ENCODE measurements around the gene MTX3. TPM values are rescaled to one million over a fixed set of nuclear protein-coding genes. Genes with fewer than 3 reads are reported as not detected.

Gene MTX3
- total RNA-seq, 1 experiment from 2014 or later: 28.8 TPM

GRCh38 chr5:79966448-79966847, 24.6 kb downstream of the MTX3 start:
- Histone ChIP-seq H3K4me3 (no peak overlapping the region), H3K4me1 (no peaks in the 10 kb centered on the region; the same call in 1 of the 2 replicates), H3K36me3 (no peaks in the 10 kb centered on the region), H3K27me3 (0 out of 2 replicates have a peak, but pooled peaks cover 4% of the 10 kb centered on the region), H3K9me3 (replicated peaks) (no peaks in the 10 kb centered on the region), H3K27ac (no peak overlapping the region)
- DNase-seq: no peak

- Histone ChIP-seq H3K36me3 (no peaks in the 10 kb centered on the region), H3K27me3 (0 out of 2 replicates have a peak, but pooled peaks cover 4% of the 10 kb centered on the region), H3K27ac (no peak overlapping the region), H3K4me1 (no peaks in the 10 kb centered on the region; the same call in 1 of the 2 replicates), H3K4me3 (no peak overlapping the region), H3K9me3 (replicated peaks) (0 out of 2 replicates have a peak, but pooled peaks cover 2% of the 10 kb centered on the region)
- DNase-seq: no peak
Observed at GRCh38 chr5:79964136-79964535, 26.9 kb downstream of the MTX3 start.

- H3K27me3 ChIP-seq: 0 out of 2 replicates have a peak, but pooled peaks cover 4% of the 10 kb centered on the region
Observed at GRCh38 chr5:79963261-79964061, 27.6 kb downstream of the MTX3 start.

GRCh38 chr5:79962575-79963222, 28.4 kb downstream of the MTX3 start:
- DNase-seq: peak; percentile 17 to 20

More at GRCh38 chr5:79963261-79964061, 27.6 kb downstream of the MTX3 start:
- Histone ChIP-seq H3K9me3 (replicated peaks) (0 out of 2 replicates have a peak, but pooled peaks cover 2% of the 10 kb centered on the region), H3K36me3 (no peaks in the 10 kb centered on the region), H3K27ac (no peak overlapping the region), H3K4me1 (no peaks in the 10 kb centered on the region; the same call in 1 of the 2 replicates), H3K4me3 (no peak overlapping the region)
- no peak for DNase-seq

GRCh38 chr5:79961716-79962574, 29.1 kb downstream of the MTX3 start:
- Histone ChIP-seq H3K27ac (no peak overlapping the region), H3K4me1 (no peaks in the 10 kb centered on the region; the same call in 1 of the 2 replicates), H3K4me3 (no peak overlapping the region), H3K27me3 (no peaks in the 10 kb centered on the region), H3K36me3 (no peaks in the 10 kb centered on the region), H3K9me3 (replicated peaks) (0 out of 2 replicates have a peak, but pooled peaks cover 2% of the 10 kb centered on the region)
- DNase-seq: no peak

More at GRCh38 chr5:79962575-79963222, 28.4 kb downstream of the MTX3 start:
- Histone ChIP-seq H3K9me3 (replicated peaks) (0 out of 2 replicates have a peak, but pooled peaks cover 2% of the 10 kb centered on the region), H3K36me3 (no peaks in the 10 kb centered on the region), H3K4me3 (no peak overlapping the region), H3K27me3 (0 out of 2 replicates have a peak, but pooled peaks cover 3% of the 10 kb centered on the region), H3K27ac (no peak overlapping the region), H3K4me1 (no peaks in the 10 kb centered on the region; the same call in 1 of the 2 replicates)

GRCh38 chr5:79959407-79959806, 31.7 kb downstream of the MTX3 start:
- no peak for DNase-seq
- no peaks in the 10 kb centered on the region for H3K36me3 ChIP-seq
- H3K27me3 ChIP-seq: no peaks in the 10 kb centered on the region
- no peak overlapping the region for H3K27ac ChIP-seq
- peaks cover 7% of the 10 kb centered on the region for H3K4me1 ChIP-seq
- 0 out of 2 replicates have a peak, but pooled peaks cover 2% of the 10 kb centered on the region for H3K9me3 ChIP-seq (replicated peaks)
- no peak overlapping the region for H3K4me3 ChIP-seq

GRCh38 chr5:79955941-79956670, 35.0 kb downstream of the MTX3 start:
- DNase-seq: peak in 1 of 2 experiments; percentile 13

GRCh38 chr5:79955356-79955895, 35.6 kb downstream of the MTX3 start:
- DNase-seq: no peak
- Histone ChIP-seq H3K9me3 (replicated peaks) (0 out of 2 replicates have a peak, but pooled peaks cover 2% of the 10 kb centered on the region), H3K27ac (no peak overlapping the region), H3K4me1 (peaks cover 7% of the 10 kb centered on the region), H3K27me3 (no peaks in the 10 kb centered on the region), H3K36me3 (no peaks in the 10 kb centered on the region), H3K4me3 (no peak overlapping the region)

More at GRCh38 chr5:79955941-79956670, 35.0 kb downstream of the MTX3 start:
- H3K27me3 ChIP-seq: no peaks in the 10 kb centered on the region
- 0 out of 2 replicates have a peak, but pooled peaks cover 2% of the 10 kb centered on the region for H3K9me3 ChIP-seq (replicated peaks)
- no peaks in the 10 kb centered on the region for H3K36me3 ChIP-seq
- H3K4me1 ChIP-seq: peaks cover 7% of the 10 kb centered on the region
- no peak overlapping the region for H3K4me3 ChIP-seq
- no peak overlapping the region for H3K27ac ChIP-seq

- DNase-seq: no peak
- Histone ChIP-seq H3K27me3 (no peaks in the 10 kb centered on the region), H3K4me3 (no peak overlapping the region), H3K36me3 (no peaks in the 10 kb centered on the region), H3K27ac (no peak overlapping the region), H3K4me1 (peaks cover 7% of the 10 kb centered on the region), H3K9me3 (replicated peaks) (0 out of 2 replicates have a peak, but pooled peaks cover 2% of the 10 kb centered on the region)
Observed at GRCh38 chr5:79954620-79955019, 36.4 kb downstream of the MTX3 start.

GRCh38 chr5:79947567-79947966, 43.5 kb downstream of the MTX3 start:
- H3K4me3 ChIP-seq: no peak overlapping the region
- H3K36me3 ChIP-seq: no peaks in the 10 kb centered on the region
- no peak for DNase-seq
- no peaks in the 10 kb centered on the region for H3K4me1 ChIP-seq
- H3K27me3 ChIP-seq: no peaks in the 10 kb centered on the region
- no peaks in the 10 kb centered on the region for H3K9me3 ChIP-seq (replicated peaks)
- no peak overlapping the region for H3K27ac ChIP-seq

- H3K9me3 ChIP-seq (replicated peaks): no peaks in the 10 kb centered on the region
- no peak for DNase-seq
- H3K36me3 ChIP-seq: no peaks in the 10 kb centered on the region
- H3K4me3 ChIP-seq: no peak overlapping the region
- H3K4me1 ChIP-seq: no peaks in the 10 kb centered on the region
- H3K27ac ChIP-seq: no peak overlapping the region
- H3K27me3 ChIP-seq: 0 out of 2 replicates have a peak, but pooled peaks cover 4% of the 10 kb centered on the region
Observed at GRCh38 chr5:79938468-79938867, 52.6 kb downstream of the MTX3 start.

- Histone ChIP-seq H3K27ac (no peak overlapping the region), H3K4me1 (no peaks in the 10 kb centered on the region), H3K4me3 (no peak overlapping the region), H3K36me3 (no peaks in the 10 kb centered on the region), H3K27me3 (0 out of 2 replicates have a peak, but pooled peaks cover 4% of the 10 kb centered on the region), H3K9me3 (replicated peaks) (no peaks in the 10 kb centered on the region)
- no peak for DNase-seq
Observed at GRCh38 chr5:79936646-79937216, 54.3 kb downstream of the MTX3 start.

- DNase-seq: no peak
- H3K4me1 ChIP-seq: no peaks in the 10 kb centered on the region
- no peak overlapping the region for H3K4me3 ChIP-seq
- no peaks in the 10 kb centered on the region for H3K36me3 ChIP-seq
- no peak overlapping the region for H3K27ac ChIP-seq
- H3K9me3 ChIP-seq (replicated peaks): no peaks in the 10 kb centered on the region
- H3K27me3 ChIP-seq: 0 out of 2 replicates have a peak, but pooled peaks cover 4% of the 10 kb centered on the region
Observed at GRCh38 chr5:79936002-79936645, 54.9 kb downstream of the MTX3 start.
